DOHH2 (cell line): ENCODE data around the gene MAP3K5.
A peak's percentile ranks its signal among the peaks of the same experiment; 100 is the strongest.
"Not testable (repeated sequence)": the region's sequence is repeated elsewhere in the genome, so short reads cannot be mapped to it uniquely, and the experiment has no call there.

Experiments
- H3F3A ChIP-seq: fragments of 200-600 bp; sonication (generic), shearing (Covaris generic); 2 replicates; pipeline ENCODE4 v1.6.0; 2016; ENCODE audit warnings: antibody characterized with exemption, mild to moderate bottlenecking; ENCODE audit not compliant: control insufficient read depth, insufficient read depth
- H3K27ac ChIP-seq: fragments of 200-600 bp; sonication (generic); 2 replicates; pipeline ENCODE4 v1.5.1; 2014; ENCODE audit warnings: low read depth, mild to moderate bottlenecking, low read length, moderate library complexity
- H3K27me3 ChIP-seq: fragments of 200-600 bp; sonication (generic); 2 replicates; pipeline ENCODE4 v1.6.1; 2014; ENCODE audit warnings: mild to moderate bottlenecking, low read length, mixed read lengths; ENCODE audit not compliant: control insufficient read depth
- H3K36me3 ChIP-seq: fragments of 200-600 bp; sonication (generic); 2 replicates; pipeline ENCODE4 v1.6.1; 2014; ENCODE audit warnings: mild to moderate bottlenecking, low read length, moderate library complexity, mixed read lengths; ENCODE audit not compliant: control insufficient read depth
- H3K4me1 ChIP-seq: fragments of 200-600 bp; sonication (generic); 2 replicates; pipeline ENCODE4 v1.6.1; 2014; ENCODE audit warnings: mild to moderate bottlenecking, low read length, mixed read lengths; ENCODE audit not compliant: control insufficient read depth
- H3K4me2 ChIP-seq: fragments of 200-600 bp; sonication (generic); 2 replicates; pipeline ENCODE4 v1.6.0; 2014; ENCODE audit warnings: mild to moderate bottlenecking, low read length, moderate library complexity
- H3K4me3 ChIP-seq: fragments of 200-600 bp; sonication (generic); 2 replicates; pipeline ENCODE4 v1.5.1; 2014; ENCODE audit warnings: mild to moderate bottlenecking, low read length, mixed read lengths
- H3K79me2 ChIP-seq: fragments of 200-600 bp; sonication (generic); 2 replicates; pipeline ENCODE4 v1.6.1; 2014; ENCODE audit warnings: mild to moderate bottlenecking, low read length, mixed read lengths; ENCODE audit not compliant: control insufficient read depth
- H3K9me2 ChIP-seq: fragments of 200-600 bp; sonication (generic); replicated peaks from 2 replicates; pipeline ENCODE4 v1.6.1; 2014; ENCODE audit warnings: mild to moderate bottlenecking, low read length, mixed read lengths; ENCODE audit not compliant: control insufficient read depth
- H3K9me3 ChIP-seq: fragments of 200-600 bp; sonication (generic); 2 replicates; pipeline ENCODE4 v1.6.1; 2014; ENCODE audit warnings: antibody characterized with exemption, low read length, mixed read lengths; ENCODE audit not compliant: control insufficient read depth, insufficient read depth
- H4K20me1 ChIP-seq: fragments of 200-600 bp; sonication (generic); 2 replicates; pipeline ENCODE4 v1.6.0; 2014; ENCODE audit warnings: low read depth, mild to moderate bottlenecking, antibody characterized with exemption, low read length, moderate library complexity; ENCODE audit not compliant: control insufficient read depth, insufficient read depth
- EZH2phosphoT487 ChIP-seq: fragments of 200-600 bp; sonication (generic); IDR thresholded peaks from 2 replicates; pipeline ENCODE4 v1.6.1; 2017; ENCODE audit warnings: borderline replicate concordance, mild to moderate bottlenecking, antibody characterized with exemption, low read length, moderate library complexity, mixed read lengths
- TF ChIP-seq, protein P1 (sequence below): fragments of 200-600 bp; sonication (generic); IDR thresholded peaks from one replicate; pipeline ENCODE4 v1.5.1; 2014; ENCODE audit warnings: antibody characterized with exemption, mild to moderate bottlenecking, low read depth, low read length; ENCODE audit not compliant: poor library complexity, severe bottlenecking

The MAP3K5 gene

DNA sequence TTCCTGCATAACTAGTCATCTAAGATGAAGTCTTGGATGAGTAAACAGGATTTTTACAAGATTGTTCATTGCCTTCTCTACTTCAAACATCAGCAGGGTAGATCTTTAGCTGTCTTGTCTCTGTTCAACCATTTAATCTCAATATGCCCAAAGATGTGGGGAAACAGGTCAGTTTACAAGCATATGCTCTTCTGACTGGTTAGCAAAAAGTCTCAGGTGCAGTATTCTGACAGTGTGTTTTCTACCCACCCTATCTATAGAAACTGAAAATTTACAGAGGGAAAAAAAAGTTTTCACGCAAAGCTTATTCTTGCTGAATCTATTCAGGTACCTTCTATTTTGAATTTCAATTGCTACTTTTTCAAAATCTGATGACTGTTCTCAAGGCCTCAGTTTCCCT, 29.0 kb downstream of the MAP3K5 start:
- H3K27ac ChIP-seq = no peak overlapping the region
- H3K4me2 ChIP-seq = no peak overlapping the region
- peaks cover 42% of the 10 kb centered on the region for H3K4me1 ChIP-seq
- no peaks in the 10 kb centered on the region for H3K79me2 ChIP-seq
- peaks cover 3% of the 10 kb centered on the region; the same call in 1 of the 2 replicates for H3K36me3 ChIP-seq
- no peaks in the 10 kb centered on the region for H4K20me1 ChIP-seq
- H3K9me2 ChIP-seq = no peaks in the 10 kb centered on the region
- H3F3A ChIP-seq = no peaks in the 10 kb centered on the region
- H3K27me3 ChIP-seq = peaks cover 9% of the 10 kb centered on the region; the same call in 1 of the 2 replicates
- H3K9me3 ChIP-seq = no peaks in the 10 kb centered on the region
- H3K4me3 ChIP-seq = no peak overlapping the region
- TF ChIP-seq, protein P1, sequence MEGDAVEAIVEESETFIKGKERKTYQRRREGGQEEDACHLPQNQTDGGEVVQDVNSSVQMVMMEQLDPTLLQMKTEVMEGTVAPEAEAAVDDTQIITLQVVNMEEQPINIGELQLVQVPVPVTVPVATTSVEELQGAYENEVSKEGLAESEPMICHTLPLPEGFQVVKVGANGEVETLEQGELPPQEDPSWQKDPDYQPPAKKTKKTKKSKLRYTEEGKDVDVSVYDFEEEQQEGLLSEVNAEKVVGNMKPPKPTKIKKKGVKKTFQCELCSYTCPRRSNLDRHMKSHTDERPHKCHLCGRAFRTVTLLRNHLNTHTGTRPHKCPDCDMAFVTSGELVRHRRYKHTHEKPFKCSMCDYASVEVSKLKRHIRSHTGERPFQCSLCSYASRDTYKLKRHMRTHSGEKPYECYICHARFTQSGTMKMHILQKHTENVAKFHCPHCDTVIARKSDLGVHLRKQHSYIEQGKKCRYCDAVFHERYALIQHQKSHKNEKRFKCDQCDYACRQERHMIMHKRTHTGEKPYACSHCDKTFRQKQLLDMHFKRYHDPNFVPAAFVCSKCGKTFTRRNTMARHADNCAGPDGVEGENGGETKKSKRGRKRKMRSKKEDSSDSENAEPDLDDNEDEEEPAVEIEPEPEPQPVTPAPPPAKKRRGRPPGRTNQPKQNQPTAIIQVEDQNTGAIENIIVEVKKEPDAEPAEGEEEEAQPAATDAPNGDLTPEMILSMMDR = no peak
- no peak for TF ChIP-seq EZH2phosphoT487

DNA sequence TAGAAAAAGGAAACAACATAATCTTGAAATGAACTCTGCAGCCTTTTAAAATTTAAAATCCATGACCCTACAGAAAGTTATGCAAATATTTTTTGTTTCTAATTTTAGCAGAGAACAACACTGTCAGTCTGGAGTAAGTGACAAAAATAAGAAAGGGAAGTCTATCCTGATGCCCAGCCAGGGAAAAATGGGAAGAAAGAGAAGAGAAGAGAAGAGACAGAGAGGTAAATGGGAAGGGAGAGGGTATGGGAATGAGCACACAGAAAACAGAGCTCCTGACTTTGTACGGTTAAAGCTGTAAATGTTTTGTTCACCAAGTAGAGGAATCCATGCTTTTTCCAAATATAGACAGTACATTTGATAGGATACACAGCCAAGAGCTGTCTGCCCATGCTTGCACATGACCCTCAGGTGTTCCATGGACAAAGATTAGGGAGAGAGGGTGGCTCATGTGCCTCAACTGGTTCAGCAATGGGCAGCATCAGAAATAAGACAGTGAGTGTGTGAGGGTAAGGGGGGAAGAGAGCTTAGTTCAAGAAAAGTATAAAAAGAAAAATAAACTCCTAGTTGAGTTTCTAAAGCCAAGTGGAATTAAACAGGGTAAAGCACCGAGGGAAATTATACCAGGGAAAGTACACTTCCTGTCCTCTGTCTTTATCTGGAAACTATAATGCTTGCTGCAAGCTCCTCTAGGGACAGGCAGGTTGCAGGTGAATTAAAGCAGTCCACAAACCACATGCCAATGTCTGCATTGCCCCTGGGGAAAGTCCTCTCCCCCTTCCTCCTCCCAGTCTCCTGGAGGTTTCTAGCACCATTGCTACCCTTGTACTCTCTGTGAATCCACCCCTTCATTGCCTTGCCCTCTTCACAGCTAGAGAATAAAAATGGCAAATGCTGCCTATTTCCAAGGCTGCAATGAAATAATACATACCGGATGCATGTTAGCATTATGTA, 30.0 kb downstream of the MAP3K5 start:
- no peaks in the 10 kb centered on the region for H4K20me1 ChIP-seq
- no peaks in the 10 kb centered on the region for H3K9me2 ChIP-seq
- H3K4me2 ChIP-seq = peak overlapping the region; percentile 45
- no peaks in the 10 kb centered on the region for H3F3A ChIP-seq
- H3K9me3 ChIP-seq = no peaks in the 10 kb centered on the region
- peaks cover 3% of the 10 kb centered on the region; the same call in 1 of the 2 replicates for H3K36me3 ChIP-seq
- H3K79me2 ChIP-seq = no peaks in the 10 kb centered on the region
- peak overlapping the region; percentile 28; the same call in 1 of the 2 replicates for H3K4me3 ChIP-seq
- no peak overlapping the region for H3K27ac ChIP-seq
- peaks cover 35% of the 10 kb centered on the region for H3K4me1 ChIP-seq
- TF ChIP-seq, protein P1 = no peak
- TF ChIP-seq EZH2phosphoT487 = no peak
- peaks cover 9% of the 10 kb centered on the region; the same call in 1 of the 2 replicates for H3K27me3 ChIP-seq

DNA sequence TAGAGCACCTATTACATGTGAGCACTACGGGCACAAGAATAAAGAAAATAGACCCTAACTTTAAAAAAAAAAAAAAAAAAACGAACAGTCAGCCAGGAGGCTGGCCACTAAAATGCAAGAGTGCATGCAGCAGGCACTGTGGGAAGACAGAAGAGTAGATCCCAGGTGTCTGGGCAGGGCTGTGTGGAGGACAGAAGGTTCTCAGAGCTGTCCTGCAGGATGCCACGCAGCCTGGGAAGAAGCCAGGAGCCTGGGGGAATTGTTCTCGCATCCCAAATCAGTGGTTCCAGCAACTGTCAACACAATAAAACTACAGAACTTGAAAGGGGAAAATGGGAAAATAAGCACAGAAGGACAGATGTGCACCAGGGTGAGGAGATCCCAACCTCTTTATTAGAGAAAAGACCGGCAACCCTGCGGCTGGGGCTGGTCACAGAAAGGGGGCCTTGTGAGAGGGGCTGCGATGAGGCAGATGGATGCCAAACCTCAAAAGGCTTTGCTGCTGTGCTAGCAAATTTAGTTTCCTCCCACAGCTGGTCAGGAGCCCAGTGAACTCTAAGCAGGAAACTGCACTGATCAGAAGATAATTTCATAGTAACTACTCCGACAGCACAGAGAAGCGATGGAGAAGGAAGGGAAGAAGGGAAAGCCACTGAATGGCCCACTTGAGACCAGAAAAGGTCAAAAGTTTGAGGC, 30.9 kb downstream of the MAP3K5 start:
- Histone ChIP-seq H3K36me3 (peaks cover 3% of the 10 kb centered on the region; the same call in 1 of the 2 replicates), H3K27ac (no peak overlapping the region), H3K9me2 (no peaks in the 10 kb centered on the region), H3K4me2 (peak overlapping the region; percentile 45), H3K27me3 (peaks cover 9% of the 10 kb centered on the region; the same call in 1 of the 2 replicates), H3K79me2 (no peaks in the 10 kb centered on the region), H3K4me1 (peaks cover 33% of the 10 kb centered on the region), H4K20me1 (no peaks in the 10 kb centered on the region), H3K9me3 (no peaks in the 10 kb centered on the region), H3K4me3 (peak overlapping the region; percentile 28; the same call in 1 of the 2 replicates), H3F3A (no peaks in the 10 kb centered on the region)
- no peak for TF ChIP-seq EZH2phosphoT487
- TF ChIP-seq, protein P1 = no peak

DNA sequence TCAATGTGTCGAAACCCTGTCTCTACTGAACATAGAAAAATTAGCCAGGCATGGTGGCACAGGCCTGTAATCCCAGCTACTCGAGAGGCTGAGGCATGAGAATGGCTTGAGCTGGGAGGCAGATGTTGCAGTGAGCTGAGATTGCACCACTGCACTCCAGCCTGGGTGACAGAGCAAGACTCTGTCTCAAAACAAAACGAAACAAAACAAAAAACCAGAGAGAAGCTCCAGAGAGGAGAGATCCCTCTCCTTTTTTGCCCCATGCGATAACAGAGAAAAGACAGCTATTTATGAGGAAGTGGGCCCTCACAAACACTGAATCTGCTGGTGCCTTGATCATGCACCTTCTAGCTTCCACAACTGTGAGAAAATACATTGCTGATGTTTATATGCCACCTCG, 31.5 kb downstream of the MAP3K5 start:
- peaks cover 33% of the 10 kb centered on the region for H3K4me1 ChIP-seq
- H3K27me3 ChIP-seq, H3K4me2 ChIP-seq, H3K27ac ChIP-seq, H3K9me2 ChIP-seq, H3K9me3 ChIP-seq, H3F3A ChIP-seq, H3K79me2 ChIP-seq, H3K4me3 ChIP-seq, H4K20me1 ChIP-seq, H3K36me3 ChIP-seq: not testable (repeated sequence)
